C4-2B (cell line): ENCODE measurements around the gene VPS50.

Experiments used
- H3K27ac ChIP-seq: fragments of 450-650 bp; 2 replicates; pipeline ENCODE4 v1.5.1; 2017
- ZFX ChIP-seq: fragments of 450-650 bp; IDR thresholded peaks from 2 replicates; pipeline ENCODE4 v1.6.1; 2017
- TF ChIP-seq, protein P1 (sequence below): fragments of 450-650 bp; conservative IDR thresholded peaks from 2 replicates; pipeline ENCODE4 v1.5.1; 2017; ENCODE audit warnings: mild to moderate bottlenecking

The VPS50 gene

GRCh38 chr7:93202594-93203250 is 29.4 kb upstream of the VPS50 start:
- no peak for TF ChIP-seq ZFX

DNA sequence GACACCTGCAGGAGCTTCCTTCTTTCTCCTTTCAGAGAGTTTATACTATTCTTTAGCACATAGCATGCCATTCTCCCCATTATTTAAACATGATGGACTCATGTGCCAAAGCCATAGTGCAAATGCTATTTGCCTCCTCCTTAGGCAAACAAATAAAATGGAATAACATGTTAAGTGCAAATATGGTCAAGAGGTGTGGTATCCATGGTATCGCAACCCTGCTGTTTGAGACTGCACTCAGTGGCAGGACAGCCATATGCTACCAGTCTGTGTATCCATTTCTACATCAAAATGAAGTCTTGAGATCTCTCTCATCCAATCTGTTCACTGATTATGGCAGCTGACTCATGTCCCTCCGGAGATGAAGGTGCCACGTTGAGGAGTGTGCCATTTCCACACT is 28.7 kb upstream of the VPS50 start:
- TF ChIP-seq, protein P1, sequence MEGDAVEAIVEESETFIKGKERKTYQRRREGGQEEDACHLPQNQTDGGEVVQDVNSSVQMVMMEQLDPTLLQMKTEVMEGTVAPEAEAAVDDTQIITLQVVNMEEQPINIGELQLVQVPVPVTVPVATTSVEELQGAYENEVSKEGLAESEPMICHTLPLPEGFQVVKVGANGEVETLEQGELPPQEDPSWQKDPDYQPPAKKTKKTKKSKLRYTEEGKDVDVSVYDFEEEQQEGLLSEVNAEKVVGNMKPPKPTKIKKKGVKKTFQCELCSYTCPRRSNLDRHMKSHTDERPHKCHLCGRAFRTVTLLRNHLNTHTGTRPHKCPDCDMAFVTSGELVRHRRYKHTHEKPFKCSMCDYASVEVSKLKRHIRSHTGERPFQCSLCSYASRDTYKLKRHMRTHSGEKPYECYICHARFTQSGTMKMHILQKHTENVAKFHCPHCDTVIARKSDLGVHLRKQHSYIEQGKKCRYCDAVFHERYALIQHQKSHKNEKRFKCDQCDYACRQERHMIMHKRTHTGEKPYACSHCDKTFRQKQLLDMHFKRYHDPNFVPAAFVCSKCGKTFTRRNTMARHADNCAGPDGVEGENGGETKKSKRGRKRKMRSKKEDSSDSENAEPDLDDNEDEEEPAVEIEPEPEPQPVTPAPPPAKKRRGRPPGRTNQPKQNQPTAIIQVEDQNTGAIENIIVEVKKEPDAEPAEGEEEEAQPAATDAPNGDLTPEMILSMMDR: no peak
- no peak for TF ChIP-seq ZFX
- no peak overlapping the region for H3K27ac ChIP-seq

More at GRCh38 chr7:93202594-93203250, 29.4 kb upstream of the VPS50 start:
- H3K27ac ChIP-seq: no peak overlapping the region

DNA sequence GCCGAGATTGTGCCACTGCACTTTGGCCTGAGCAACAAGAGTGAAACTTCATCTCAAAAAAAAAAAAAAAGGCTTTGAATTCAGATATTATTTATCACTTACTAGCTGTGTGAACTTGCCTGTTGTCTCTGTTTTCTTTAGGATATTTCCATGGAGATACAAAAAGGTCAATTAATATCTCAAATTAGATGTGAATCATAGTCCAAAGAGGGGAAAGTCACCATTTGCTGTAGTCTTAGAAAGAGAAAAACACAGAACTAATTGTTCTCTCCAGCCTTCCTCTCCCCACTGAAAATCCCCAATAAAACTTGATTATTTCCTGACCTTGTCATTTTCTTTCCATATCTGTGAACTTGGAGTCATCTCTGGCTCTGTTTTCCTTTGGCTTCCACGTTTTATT is 27.1 kb upstream of the VPS50 start:
- no peak for TF ChIP-seq ZFX
- TF ChIP-seq, protein P1: no peak
- no peak overlapping the region for H3K27ac ChIP-seq

DNA sequence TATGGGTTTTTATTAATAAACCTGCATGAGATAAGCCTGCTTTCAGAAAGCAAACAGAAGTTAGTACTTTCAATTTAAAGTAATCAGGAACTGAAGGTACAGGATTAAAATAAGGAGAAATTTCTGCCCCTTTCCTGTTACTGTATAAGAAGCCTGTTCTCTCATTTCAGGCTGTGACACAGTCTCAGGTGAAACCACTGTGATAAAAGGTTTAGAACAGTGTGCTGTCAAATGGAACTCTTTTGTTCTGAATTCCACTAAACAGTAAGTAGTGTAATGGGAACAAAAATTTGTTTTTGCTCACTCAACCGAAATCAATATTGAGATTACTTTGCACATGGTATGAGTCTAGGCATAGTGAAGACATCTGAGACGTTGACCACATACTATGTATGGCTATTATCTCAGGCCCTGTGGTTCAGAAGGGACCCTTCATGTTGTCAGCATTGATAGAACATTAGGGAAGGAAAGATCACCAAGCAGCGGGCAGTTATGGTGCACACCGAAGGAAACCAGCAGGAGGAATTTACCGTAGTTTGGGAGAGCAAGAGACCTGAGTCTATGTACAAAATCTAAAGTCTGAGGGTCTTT is 20.8 kb upstream of the VPS50 start:
- H3K27ac ChIP-seq: no peak overlapping the region
- TF ChIP-seq, protein P1: no peak
- no peak for TF ChIP-seq ZFX

GRCh38 chr7:93212881-93213280 is 19.3 kb upstream of the VPS50 start:
- no peak overlapping the region for H3K27ac ChIP-seq
- TF ChIP-seq, protein P1: no peak
- TF ChIP-seq ZFX: no peak

DNA sequence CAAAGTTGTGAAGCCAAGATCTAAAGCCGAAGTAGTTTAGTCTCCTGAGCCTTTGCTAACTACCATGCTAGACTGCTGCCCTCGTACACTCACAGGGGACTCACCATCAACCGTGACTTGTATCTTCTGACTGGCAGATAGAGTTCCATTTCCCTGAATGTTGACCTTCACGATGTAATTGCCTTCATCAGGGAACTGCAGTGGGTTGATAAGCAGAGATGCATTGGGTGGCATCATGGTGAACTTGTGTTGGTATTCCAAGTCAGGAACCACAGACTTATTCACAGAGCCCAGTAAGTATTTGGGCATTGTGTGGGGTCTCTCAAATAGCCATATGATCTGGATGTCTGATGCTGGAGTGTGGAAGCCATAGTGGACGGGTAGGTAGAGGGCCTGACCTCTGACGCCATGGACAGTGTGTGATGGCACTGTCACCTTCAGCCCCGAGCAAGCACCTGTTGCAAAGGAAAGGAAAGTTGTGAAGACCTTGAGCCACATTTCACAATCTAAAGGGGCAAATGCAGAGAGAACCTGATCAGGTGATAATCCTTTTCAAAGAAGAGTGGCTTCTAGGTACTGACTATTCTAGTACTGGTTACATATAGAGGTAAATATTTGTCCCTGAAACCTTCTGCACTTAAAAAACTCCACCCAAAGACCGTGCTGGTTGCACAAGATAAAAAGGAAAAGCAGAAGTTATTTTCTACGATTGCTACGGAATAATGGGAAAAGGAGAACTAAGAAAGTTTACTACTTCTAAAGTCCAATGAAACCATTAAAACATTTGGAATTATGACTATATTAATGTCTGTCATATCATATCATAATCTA is 13.0 kb upstream of the VPS50 start:
- H3K27ac ChIP-seq: no peak overlapping the region

DNA sequence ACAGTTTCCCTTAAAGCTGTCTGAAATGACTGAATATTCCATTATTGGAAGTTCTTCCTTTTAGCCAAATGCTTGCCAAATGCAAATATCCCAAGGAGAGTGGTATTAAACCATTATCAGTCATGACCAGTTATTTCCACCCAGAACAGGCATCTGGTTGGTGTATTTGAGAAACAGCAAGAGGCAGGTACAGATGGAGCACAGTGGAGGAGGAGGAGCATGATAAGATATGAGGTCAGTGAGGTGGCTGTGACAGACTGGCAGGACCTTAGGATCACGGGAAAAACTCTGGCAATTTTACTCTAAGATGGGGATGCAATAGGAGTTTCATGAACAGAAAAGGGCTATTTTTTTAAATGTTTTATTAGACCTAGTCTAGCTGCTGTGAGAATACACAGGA is 12.3 kb upstream of the VPS50 start:
- TF ChIP-seq ZFX: no peak
- TF ChIP-seq, protein P1: no peak
- no peak overlapping the region for H3K27ac ChIP-seq

More for the DNA sequence above, 13.0 kb upstream of the VPS50 start:
- TF ChIP-seq, protein P1: no peak
- TF ChIP-seq ZFX: no peak
